NCI-H446 treated with DMSO at 0.1 percent for 48 hours (cell line): Measurements from ENCODE around the gene AKR1B15.
"Not testable (repeated sequence)": the region's sequence is repeated elsewhere in the genome, so short reads cannot be mapped to it uniquely, and the experiment has no call there.

Experiments used
- DNase-seq: peaks from one replicate; lab custom pipeline; 2025; lab: John Stamatoyannopoulos, UW

AKR1B15 gene

DNA sequence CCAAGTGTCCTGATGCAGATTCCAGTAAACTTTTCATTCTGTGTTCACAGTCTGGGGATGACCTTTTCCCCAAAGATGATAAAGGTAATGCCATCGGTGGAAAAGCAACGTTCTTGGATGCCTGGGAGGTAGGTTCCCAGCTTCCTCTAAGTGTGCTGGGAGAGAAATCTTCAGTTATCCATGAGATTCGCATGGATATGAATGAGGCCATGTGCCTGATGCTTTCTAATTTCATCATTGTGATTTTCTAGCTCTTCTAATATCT, 16.0 kb upstream of the AKR1B15 start:
- DNase-seq: no peak

DNA sequence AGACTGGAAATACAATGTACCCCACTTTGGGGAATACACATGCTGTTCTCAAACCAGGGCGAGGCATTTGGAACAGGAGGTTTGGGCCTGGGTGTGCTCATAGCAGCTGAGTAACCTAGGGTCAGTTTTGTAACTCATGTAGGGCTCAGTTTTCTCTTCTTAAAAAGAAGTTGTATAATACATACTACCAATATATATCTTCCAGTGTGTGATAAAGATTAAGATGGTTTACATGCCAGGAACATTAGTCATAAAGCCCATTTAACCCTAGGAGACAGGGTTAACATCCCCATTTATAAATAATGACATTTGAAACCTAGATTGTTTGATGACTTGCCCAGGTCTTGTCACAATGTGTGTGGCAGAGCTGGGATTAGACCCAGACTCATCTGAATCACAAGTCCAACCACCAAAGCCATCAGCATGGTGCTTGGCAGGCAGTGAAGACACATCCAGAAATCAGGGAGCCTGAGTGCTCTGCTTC, 15.6 kb upstream of the AKR1B15 start:
- no peak for DNase-seq

DNA sequence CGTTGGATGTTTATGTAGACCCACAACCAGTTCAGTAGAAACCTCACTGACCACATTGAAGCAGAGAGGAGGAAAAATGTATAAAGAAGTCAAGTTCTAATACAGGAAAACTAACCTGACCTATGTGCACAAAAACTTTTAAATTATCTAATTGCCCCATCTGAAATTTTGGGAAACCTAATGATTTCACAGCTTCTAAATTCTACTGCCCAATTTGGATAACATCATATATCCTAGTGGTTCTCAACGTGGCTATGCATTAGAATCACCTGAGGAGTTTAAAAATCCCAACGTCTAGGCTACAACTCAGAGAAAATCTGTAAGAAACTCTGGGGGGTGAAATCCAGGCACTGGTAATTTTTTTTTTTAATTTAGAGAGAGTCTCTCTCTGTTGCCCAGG, 14.3 kb upstream of the AKR1B15 start:
- DNase-seq: no peak

DNA sequence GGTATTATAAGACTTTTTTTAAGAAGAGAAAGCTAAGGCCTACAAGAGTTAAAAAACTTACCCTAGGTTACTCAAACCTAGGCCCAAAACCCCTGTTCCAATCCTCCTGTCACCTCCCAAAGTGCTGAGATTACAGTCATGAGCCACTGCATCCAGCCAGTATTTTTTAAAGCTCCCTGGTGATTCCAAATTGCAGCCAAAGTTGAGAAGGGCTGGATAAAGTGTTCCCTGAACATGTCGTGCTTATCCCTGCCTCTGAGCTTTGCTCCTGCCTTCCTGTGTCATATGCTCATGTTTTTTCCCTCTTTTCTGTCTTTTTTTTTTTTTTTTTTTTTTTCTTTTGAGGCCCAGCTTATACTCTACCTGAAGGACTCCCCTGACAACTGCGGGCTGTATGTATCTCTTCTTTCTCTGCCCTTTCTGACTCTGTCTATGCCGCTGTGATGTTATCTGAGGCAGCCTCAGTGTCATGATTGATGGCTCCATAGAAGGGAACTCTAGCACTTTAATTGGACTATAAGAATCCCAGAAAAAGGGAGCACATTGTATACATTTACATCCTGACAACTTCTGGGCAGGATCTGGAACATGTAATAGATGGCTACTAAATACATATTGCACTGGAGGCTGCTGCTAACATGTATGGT, 13.5 kb upstream of the AKR1B15 start:
- DNase-seq: no peak

DNA sequence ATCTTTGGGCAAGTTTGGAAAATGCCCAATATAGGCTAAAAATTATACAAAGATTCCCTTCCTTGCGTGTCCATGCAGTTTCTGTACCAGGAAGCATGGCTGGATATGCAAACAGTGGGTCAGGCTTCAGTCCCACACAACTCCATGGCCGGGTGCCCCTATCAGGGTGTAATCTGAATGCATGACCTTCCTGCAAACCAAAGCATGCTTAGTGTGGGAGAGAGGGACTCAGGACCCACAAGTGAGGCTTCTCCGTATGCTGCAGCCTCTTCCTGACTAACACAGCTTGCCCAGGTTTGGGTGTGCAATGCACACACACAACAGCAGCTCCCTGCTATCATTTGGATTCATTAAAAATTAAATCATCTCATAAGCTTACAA, 13.0 kb upstream of the AKR1B15 start:
- no peak for DNase-seq

DNA sequence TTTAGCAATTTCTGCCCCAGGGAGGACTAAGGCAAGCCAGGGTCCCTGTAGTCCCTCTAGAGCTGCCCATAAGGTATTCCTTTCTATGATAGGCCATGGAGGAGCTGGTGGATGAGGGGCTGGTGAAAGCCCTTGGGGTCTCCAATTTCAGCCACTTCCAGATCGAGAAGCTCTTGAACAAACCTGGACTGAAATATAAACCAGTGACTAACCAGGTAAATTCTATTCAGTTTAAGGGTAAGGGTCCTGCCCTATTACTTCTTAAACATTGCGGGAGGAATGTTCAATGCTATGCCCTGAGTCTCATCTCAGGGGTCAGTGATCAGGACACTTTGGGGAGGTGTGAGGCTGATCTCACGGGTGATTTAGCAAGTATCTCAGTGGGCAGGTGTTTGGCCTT, 12.4 kb upstream of the AKR1B15 start:
- not testable (repeated sequence) for DNase-seq

DNA sequence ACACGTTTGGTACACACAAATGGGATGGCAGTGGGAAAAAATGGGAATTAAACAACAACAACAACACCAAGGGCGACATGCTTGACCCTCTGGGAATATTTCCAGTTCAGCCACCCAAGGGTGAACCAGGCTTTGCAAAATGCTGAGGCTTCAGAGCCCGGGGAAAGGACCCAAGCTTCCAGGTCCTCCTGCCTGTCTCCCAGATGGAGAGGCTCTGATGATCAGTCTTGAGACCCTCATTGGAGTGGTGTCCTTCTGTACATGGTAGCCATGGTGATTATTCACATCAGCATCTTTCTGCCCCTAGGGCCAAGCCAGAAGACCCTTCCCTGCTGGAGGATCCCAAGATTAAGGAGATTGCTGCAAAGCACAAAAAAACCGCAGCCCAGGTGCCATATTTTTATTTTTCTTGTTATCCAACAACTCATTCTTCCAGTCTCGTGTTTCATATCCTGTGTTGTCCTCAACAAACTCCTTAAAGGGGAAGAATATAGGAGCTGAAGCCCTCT, 11.6 kb upstream of the AKR1B15 start:
- DNase-seq: not testable (repeated sequence)

DNA sequence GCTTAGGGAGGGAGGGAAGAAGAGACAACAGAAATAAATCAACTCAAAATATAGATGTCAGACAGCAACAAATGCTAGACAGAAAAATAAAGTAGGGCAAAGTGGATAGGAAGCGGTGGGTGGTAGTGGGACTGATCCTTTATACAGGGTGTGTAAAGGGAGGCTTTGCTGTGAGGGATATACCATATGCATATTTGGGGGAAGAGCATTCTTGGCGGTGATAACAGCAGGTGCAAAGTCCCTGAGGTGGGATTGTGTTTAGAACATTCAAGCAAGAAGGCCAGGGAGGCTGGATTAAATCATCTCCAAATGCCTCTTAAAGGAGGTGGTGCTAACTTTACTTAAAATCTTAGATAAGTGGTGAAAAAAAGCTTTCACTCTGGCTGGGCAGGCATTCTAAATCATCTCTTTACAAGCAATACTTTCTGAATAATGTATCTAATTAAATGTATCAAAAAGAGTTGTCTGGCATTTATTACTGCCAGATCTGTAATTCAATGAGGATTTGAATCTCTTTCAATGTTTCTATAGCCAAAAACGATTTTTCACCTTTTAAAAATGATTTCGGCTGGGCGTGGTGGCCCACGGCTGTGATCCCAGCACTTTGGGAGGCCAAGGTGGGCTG, 9.4 kb upstream of the AKR1B15 start:
- no peak for DNase-seq

DNA sequence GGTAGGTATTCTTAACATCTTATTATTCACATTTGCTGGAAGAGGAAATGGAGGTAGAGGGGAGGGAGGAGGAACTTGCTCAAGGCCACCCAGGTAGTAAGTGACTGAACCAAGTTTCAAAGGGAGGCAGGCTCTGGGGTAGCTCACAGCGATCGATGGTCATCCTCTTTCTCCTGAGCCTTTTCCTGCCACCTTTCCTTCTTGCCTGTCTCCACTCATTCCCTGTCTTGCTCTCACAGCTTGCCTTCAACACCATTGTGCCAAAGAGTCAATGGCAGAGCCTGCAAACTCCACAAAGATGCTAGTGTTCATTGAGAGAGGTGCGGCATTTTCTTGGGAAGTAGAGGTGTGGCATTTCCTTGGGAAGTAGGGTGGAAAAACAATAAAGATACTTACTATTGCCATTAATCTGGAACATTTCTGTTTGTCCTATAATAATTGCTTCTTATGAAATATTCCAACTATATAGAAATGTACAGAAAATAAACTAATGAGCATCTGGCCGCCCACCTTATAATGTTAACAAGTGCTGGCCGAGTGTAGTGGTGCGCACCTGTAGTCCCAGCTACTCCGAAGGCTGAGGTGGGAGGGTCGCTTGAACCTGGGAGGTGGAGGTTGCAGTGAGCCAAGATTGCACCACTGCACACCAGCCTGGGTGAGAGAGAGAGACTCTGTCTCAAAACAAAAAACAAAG, 7.3 kb upstream of the AKR1B15 start:
- DNase-seq: not testable (repeated sequence)

DNA sequence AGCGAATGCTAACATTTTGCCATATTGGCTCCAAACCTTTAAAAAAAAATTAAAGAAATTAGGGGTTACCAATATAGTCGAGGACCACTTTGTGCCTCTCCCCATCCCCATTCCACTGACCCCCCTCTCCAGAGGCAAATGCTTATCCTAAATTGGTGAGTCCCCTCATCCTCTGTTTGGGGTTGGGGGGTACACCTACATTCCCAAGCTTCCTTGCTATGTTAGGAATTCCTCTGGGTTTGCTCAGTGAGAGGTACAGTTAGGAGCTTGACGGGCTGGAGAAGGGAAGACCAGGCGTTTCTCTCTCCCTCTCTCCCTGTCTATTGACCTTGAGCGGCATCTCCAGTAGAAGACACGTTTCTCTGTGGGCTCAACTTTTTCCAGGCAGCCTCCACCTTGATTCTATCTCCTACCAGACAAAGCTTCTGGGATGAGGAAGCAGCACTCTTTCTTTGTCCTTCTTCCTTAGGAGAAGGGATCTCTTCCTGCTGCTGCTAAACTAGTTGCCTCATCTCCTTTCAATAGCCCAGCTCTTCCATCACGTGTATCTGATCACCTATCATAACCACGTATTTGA, 6.6 kb upstream of the AKR1B15 start:
- no peak for DNase-seq

DNA sequence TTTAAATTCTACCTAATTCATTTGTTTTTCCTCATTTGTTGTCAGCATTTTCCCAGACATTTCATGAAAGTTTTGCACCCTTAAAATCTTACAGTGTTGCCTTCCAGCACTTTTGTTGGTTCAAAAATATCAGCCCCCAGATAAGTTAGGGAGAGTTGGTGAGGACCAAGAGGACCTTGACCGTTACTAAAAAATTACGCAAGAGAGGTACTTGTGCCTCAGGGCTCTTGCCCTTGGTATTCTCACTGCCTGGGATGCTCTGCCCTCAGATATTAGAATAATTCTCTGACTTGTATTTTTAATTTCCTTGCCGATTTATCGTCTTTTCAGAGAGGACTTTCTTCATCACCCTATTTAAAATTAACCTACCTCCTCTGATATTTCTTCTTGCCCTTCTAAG, 3.5 kb upstream of the AKR1B15 start:
- DNase-seq: no peak

DNA sequence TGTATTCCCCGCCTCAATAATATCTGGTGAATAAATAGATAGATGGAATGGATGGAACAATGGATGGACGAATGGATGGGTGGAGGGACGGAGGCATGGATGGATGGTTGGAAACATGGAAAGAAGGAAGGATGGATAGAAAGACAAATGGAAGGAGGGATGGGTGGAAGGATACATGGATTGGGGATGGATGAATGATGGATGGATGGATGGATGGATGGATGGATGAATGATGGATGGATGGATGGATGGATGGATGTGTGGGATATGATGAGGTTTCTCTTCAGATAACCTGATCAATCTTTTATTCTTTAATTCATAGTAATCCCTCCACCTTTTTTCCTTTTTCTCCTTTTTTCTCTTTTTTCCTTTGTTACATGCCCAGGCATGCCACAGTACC, 3.0 kb upstream of the AKR1B15 start:
- no peak for DNase-seq

DNA sequence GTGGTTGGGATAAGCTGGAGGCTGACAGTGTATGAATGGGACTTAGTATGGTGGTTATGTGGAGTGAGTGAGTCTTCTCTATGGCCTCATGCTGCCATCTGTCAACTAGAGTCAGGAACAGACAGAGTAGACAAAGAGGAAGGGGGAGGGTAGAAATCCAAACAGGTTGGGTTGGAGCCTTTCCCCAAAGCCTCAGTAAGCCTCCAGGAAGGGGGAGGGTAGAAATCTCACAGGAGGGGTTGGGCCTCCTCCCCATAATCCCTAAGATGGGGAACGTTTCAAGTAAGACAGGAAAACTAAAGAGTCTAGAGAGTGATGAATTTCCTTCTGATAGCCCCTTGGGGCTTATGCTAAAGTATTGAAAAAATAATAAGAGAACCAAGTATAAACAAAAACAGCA, 2.0 kb upstream of the AKR1B15 start:
- no peak for DNase-seq

DNA sequence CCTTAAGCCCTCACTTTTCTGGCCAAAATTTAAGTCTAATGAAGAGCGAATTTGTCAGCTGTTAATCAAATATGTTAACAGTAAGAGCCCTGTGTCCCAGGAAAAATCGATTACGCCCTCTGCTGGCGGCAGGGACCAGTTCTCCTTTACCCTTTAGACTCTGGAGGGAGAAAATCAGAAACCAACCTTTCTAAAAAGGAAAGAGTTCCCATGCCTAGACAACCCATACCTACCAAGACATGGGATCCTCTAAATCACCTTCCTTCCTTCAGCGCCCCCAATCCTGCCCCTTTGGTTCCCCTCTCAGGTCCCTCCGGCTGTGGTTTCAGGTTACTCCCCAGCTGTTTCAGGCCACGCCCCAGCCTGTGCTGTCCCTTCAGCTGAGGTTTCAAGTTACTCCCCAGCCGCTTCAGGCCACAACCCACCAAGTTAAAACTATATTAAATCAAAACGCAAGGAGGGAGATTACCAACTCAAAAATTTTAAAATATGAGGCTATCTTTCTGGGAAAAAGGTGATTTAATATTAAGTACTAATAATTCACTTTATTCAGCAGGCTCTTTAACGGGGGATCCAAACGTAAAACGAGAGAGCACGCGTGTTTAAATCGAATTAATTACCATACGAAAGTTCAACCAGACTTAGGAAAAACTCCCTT, 1.4 kb upstream of the AKR1B15 start:
- no peak for DNase-seq

DNA sequence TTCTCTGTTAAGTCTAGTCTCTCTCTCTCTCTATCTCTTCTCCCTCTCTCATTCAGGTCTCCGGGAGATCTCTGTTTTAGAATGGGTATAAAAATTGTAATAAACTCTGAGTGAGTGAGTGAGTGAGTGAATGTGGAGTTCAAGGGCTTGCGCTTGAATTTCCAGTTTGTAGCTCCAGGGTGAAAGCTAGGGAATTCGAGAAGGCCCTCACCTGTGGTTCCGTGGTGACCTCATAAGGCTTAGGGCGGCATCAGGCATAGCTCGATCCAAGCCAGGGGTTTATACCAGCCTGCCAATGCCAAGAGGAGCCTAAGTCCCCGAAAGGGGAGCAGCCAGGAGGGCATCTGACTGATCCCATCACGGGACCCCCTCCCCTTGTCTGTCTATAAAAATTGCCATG, 456 bp downstream of the AKR1B15 start:
- no peak for DNase-seq

DNA sequence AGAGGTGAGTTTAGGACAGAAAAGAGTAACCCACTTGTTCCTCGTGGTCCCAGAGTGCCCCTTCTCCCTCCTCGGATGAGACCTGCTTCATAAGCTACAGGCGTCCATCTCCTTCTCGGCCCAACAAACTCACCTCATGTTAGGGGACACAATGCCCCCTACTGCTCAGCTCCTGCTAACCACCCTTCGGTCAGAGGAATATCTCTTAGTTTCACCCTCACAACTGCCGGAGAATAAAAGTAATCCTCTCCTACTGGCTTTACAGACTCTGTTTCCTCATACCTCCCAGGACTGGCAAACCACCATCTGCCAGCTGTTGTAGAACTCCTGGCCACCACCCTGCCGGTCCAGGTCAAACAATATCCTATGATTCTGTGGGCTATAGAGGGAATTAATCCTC, 3.2 kb downstream of the AKR1B15 start:
- DNase-seq: no peak

DNA sequence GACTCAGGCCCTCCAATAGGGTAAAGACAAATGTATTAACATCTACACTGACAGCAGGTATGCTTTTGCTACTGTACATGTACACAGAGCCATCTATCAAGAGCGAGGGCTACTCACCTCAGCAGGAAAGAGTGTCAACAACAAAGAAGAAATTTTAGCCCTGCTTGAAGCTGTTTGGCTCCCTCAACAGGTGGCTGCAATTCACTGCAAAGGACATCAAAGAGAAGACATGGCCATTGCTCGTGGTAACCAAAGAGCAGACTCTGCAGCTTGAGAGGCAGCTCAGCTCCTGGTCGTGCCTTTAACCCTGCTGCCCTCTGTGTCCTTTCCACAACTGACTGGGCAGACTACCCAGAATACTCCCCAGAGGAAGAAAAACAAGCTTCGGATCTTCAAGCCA, 5.1 kb downstream of the AKR1B15 start:
- DNase-seq: no peak

DNA sequence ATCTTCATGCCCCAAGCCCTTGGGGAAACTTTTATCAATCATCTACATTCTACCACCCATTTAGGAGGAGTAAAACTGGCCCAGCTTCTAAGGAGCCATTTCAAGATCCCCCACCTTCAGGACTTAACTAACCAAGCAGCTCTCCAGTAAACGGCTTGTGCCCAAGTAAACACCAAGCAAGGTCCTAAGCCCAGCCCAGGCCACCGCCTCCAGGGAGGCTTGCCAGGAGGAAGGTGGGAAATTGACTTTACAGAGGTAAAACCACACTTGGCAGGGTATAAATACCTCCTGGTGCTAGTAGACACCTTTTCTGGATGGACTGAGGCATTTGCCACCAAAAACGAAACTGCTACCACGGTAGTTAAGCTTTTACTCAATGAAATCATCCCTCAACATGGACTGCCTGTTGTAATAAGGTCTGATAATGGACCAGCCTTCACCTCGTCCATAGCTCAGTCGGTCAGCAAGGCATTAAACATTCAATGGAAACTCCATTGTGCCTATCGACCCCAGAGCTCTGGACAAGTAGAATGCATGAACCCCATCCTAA, 5.6 kb downstream of the AKR1B15 start:
- DNase-seq: no peak

DNA sequence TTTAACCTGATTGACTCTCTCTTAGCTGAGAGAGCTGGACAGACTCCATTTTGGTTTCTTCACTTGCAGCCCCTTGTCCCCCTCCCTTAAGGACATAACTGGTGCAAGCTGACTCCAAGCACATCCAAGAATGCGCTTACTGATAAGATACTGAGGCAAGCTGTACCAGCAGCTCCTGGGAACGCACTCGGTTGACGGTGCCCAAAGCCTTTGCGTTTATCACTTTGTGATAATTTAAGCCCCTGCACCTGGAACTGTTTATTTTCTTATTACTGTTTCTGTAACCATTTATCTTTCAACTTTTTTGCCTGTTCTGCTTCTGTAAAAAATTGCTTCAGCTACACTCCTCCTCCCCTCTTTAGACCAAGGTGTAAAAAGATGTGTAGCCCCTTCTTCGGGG, 8.5 kb downstream of the AKR1B15 start:
- no peak for DNase-seq

DNA sequence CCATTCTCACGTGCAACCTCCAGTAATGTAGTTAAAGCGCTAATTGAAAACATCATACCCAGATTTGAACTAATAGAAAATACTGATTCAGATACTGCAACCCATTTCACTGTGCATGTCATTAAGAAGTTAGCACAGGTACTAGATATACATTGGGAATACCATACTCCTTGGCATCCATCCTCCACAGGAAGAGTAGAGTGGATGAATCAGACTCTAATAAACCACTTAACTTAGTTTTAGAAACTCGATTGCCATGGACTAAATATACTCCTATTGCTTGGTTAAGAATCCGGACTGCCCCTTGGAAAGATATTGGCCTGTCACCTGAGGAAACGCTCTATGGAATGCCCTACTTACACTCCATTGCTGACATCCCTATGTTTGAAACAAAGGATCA, 9.5 kb downstream of the AKR1B15 start:
- DNase-seq: no peak

DNA sequence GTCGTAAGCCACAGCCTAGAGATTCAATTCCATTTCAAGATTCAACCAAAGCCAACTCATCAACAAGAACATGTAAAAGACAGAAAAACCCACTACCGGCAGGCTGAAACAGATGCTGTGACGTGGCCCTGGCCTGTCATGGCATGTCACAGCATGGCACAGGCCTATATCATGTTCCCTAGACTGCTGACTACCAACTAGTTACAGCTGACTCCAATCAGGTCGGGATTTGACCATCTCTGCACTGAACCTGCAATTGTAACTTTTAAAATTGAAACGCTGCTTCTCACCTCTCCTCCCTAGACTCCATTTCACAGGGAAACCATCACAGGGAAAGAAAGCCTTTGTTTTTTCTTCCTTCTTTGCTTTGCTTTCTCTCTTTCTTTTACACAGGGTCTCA, 12.7 kb downstream of the AKR1B15 start:
- DNase-seq: not testable (repeated sequence)

DNA sequence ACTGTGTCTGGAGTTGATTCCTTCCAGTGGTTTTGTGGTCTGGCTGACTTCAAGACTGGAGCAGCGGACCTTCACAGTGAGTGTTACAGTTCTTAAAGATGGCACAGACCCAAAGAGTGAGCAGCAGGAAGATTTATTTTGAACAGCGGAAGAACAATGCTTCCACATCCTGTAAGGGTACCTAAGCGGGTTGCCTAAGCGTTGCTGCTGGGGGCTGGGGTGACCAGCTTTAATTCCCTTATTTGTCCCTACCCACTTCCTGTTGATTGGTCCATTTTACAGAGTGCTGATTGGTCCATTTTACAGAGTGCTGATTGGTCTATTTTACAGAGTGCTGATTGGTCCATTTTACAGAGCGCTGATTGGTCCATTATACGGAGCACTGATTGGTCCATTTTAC, 13.2 kb downstream of the AKR1B15 start:
- DNase-seq: no peak
